ENCODE measurements around the gene ABCC1.

ABCC1 gene

DNA sequence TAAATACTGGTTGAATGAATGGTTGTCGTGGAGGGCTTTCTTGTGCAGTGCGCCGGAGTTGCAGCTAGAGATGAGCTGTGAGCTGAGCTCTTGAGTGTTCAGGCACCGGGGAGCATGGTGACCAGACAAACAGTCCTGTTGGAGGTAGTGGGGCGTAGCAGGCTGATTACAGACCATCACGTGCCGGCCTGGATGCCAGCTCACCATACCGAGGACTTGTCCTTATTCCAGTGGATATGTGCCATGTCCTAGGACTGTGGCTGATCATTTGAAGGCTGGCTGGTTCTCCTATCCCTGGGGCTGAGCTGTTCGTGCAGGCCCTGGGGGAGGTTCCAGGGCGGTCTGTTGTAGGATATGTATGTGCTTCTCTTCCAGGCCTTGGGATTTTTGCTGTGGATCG, 60.0 kb downstream of the ABCC1 start:
- Histone ChIP-seq H3K79me2 (ENCODE audit: low read length) (peaks cover 61% of the 10 kb centered on the region), H4K20me1 (ENCODE audit: insufficient read depth, low read length) (no peaks in the 10 kb centered on the region), H3K27me3 (ENCODE audit: low read depth, low read length) (no peaks in the 10 kb centered on the region), H3K9ac (ENCODE audit: low read length) (peak overlapping the region; percentile 8; the same call in 1 of the 2 replicates), H3K36me3 (replicated peaks; ENCODE audit: low read depth, low read length) (peaks cover 29% of the 10 kb centered on the region), H3K4me3 (ENCODE audit: low read length) (no peak overlapping the region), H3K4me2 (ENCODE audit: low read length) (no peak overlapping the region; the same call in 1 of the 2 replicates), H3K4me1 (ENCODE audit: low read length) (peaks cover 38% of the 10 kb centered on the region), H2AFZ (ENCODE audit: low read depth, low read length) (no peak overlapping the region), H3K27ac (ENCODE audit: low read length) (peak overlapping the region; percentile 99), H3K9me3 (ENCODE audit: insufficient read depth, low read length) (no peaks in the 10 kb centered on the region)
- TF ChIP-seq, protein P1, sequence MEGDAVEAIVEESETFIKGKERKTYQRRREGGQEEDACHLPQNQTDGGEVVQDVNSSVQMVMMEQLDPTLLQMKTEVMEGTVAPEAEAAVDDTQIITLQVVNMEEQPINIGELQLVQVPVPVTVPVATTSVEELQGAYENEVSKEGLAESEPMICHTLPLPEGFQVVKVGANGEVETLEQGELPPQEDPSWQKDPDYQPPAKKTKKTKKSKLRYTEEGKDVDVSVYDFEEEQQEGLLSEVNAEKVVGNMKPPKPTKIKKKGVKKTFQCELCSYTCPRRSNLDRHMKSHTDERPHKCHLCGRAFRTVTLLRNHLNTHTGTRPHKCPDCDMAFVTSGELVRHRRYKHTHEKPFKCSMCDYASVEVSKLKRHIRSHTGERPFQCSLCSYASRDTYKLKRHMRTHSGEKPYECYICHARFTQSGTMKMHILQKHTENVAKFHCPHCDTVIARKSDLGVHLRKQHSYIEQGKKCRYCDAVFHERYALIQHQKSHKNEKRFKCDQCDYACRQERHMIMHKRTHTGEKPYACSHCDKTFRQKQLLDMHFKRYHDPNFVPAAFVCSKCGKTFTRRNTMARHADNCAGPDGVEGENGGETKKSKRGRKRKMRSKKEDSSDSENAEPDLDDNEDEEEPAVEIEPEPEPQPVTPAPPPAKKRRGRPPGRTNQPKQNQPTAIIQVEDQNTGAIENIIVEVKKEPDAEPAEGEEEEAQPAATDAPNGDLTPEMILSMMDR (IDR thresholded peaks at IDR 0.05; ENCODE audit: low read depth, low read length) = no peak
- TF ChIP-seq EZH2phosphoT487 (IDR thresholded peaks at IDR 0.05; ENCODE audit: low read depth) = no peak

DNA sequence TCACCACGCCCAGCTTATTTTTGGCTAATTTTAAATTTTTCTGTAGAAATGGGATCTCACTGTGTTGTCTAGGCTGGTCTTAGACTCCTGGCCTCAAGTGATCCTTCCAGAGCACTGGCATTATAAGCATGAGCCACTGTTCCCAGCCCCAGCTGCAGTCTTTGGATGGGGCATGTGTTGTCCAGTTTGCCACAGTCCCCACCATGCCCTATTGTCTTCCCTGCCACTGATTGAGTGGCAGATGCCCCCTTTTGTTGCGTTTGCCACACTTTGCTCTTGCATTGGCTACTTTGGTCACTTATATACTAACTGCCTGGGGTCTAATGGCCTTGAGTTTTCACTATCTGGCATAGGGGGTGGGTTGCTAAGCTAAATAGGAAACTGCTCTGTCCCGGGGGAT, 60.8 kb downstream of the ABCC1 start:
- Histone ChIP-seq H3K27me3 (ENCODE audit: low read depth, low read length) (no peaks in the 10 kb centered on the region), H2AFZ (ENCODE audit: low read depth, low read length) (no peak overlapping the region)

DNA sequence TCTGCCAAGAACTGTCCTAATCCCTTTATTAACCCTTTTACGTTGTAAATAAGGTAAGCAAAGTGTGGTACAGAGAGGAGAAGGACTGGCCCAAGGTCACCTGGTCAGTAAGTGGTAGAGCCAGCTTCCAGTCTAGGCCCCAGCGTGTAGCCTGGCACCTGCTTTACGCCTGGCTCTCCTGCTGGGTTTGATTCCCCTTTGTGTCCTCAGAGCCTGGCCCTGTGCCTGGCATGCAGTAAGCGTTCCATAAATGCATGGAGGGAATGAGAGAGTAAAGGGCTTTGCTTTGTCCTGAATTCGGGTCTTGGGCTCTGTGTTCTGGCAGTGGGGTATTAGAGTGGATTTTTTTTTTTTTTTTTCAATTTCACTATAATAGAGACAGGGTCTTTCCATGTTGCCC, 62.7 kb downstream of the ABCC1 start:
- Histone ChIP-seq H3K9me3 (ENCODE audit: insufficient read depth, low read length) (no peaks in the 10 kb centered on the region), H4K20me1 (ENCODE audit: insufficient read depth, low read length) (no peaks in the 10 kb centered on the region), H3K79me2 (ENCODE audit: low read length) (peaks cover 41% of the 10 kb centered on the region), H3K4me3 (ENCODE audit: low read length) (no peak overlapping the region), H3K36me3 (replicated peaks; ENCODE audit: low read depth, low read length) (peaks cover 45% of the 10 kb centered on the region), H3K4me1 (ENCODE audit: low read length) (peaks cover 26% of the 10 kb centered on the region), H3K9ac (ENCODE audit: low read length) (no peak overlapping the region), H3K27ac (ENCODE audit: low read length) (no peak overlapping the region), H3K27me3 (ENCODE audit: low read depth, low read length) (no peaks in the 10 kb centered on the region), H3K4me2 (ENCODE audit: low read length) (no peak overlapping the region), H2AFZ (ENCODE audit: low read depth, low read length) (no peak overlapping the region)
- TF ChIP-seq, protein P1 (IDR thresholded peaks at IDR 0.05; ENCODE audit: low read depth, low read length) = no peak
- no peak for TF ChIP-seq EZH2phosphoT487 (IDR thresholded peaks at IDR 0.05; ENCODE audit: low read depth)

More for the DNA sequence above, 60.8 kb downstream of the ABCC1 start:
- Histone ChIP-seq H3K27ac (ENCODE audit: low read length) (0 out of 2 replicates have a peak overlapping the region, but pooled peaks have one; percentile 13), H3K4me3 (ENCODE audit: low read length) (no peak overlapping the region), H4K20me1 (ENCODE audit: insufficient read depth, low read length) (no peaks in the 10 kb centered on the region), H3K9me3 (ENCODE audit: insufficient read depth, low read length) (no peaks in the 10 kb centered on the region), H3K4me2 (ENCODE audit: low read length) (no peak overlapping the region), H3K79me2 (ENCODE audit: low read length) (peaks cover 53% of the 10 kb centered on the region), H3K4me1 (ENCODE audit: low read length) (peaks cover 38% of the 10 kb centered on the region), H3K9ac (ENCODE audit: low read length) (no peak overlapping the region), H3K36me3 (replicated peaks; ENCODE audit: low read depth, low read length) (peaks cover 33% of the 10 kb centered on the region)
- TF ChIP-seq EZH2phosphoT487 (IDR thresholded peaks at IDR 0.05; ENCODE audit: low read depth) = no peak
- TF ChIP-seq, protein P1 (IDR thresholded peaks at IDR 0.05; ENCODE audit: low read depth, low read length) = no peak

DNA sequence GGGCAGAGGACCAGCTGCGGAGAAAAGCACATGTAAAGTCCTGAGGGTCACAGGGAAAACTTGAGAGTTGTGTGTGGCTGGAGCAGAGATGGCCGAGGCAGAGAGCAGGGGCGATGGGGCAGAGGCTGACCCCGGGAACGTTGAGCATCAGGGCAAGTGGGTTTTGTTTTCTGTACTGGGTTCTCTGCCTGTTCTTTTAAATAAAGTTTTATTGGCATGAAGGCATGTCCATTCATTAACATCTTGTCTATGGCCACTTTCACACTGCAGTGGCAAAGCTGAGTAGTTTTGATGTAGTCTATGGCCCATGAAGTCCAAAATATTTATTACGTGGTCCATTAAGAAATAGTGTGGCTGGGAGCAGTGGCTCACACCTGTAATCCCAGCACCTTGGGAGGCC, 64.4 kb downstream of the ABCC1 start:
- TF ChIP-seq, protein P1 (IDR thresholded peaks at IDR 0.05; ENCODE audit: low read depth, low read length) = no peak
- no peak for TF ChIP-seq EZH2phosphoT487 (IDR thresholded peaks at IDR 0.05; ENCODE audit: low read depth)
- no peak overlapping the region for H3K4me3 ChIP-seq (ENCODE audit: low read length)
- no peaks in the 10 kb centered on the region for H3K27me3 ChIP-seq (ENCODE audit: low read depth, low read length)
- H2AFZ ChIP-seq (ENCODE audit: low read depth, low read length) = no peak overlapping the region
- H3K27ac ChIP-seq (ENCODE audit: low read length) = no peak overlapping the region
- no peaks in the 10 kb centered on the region for H4K20me1 ChIP-seq (ENCODE audit: insufficient read depth, low read length)
- H3K36me3 ChIP-seq (replicated peaks; ENCODE audit: low read depth, low read length) = peaks cover 50% of the 10 kb centered on the region
- H3K79me2 ChIP-seq (ENCODE audit: low read length) = peaks cover 43% of the 10 kb centered on the region
- H3K9ac ChIP-seq (ENCODE audit: low read length) = no peak overlapping the region
- peaks cover 9% of the 10 kb centered on the region for H3K4me1 ChIP-seq (ENCODE audit: low read length)
- H3K4me2 ChIP-seq (ENCODE audit: low read length) = no peak overlapping the region
- H3K9me3 ChIP-seq (ENCODE audit: insufficient read depth, low read length) = no peaks in the 10 kb centered on the region
